ENCODE results near the gene CIAO1.
"Not testable (repeated sequence)": the region's sequence is repeated elsewhere in the genome, so short reads cannot be mapped to it uniquely, and the experiment has no call there.

Gene CIAO1

GRCh38 chr2:96249654-96250053, 16.4 kb upstream of the CIAO1 start:
- no peak overlapping the region for H3K4me3 ChIP-seq (ENCODE audit: low read length)
- DNase-seq (ENCODE audit: low read depth), result no peak
- no peak for TF ChIP-seq CTCF (IDR thresholded peaks at IDR 0.05; ENCODE audit: insufficient read depth, low read depth, low read length, missing control alignments)

- no peak for DNase-seq (ENCODE audit: low read depth)
- TF ChIP-seq CTCF (IDR thresholded peaks at IDR 0.05; ENCODE audit: insufficient read depth, low read depth, low read length, missing control alignments), result no peak
- H3K4me3 ChIP-seq (ENCODE audit: low read length), result no peak overlapping the region
Observed at GRCh38 chr2:96250188-96250587, 15.8 kb upstream of the CIAO1 start.

GRCh38 chr2:96251721-96252292, 14.2 kb upstream of the CIAO1 start:
- no peak for TF ChIP-seq CTCF (IDR thresholded peaks at IDR 0.05; ENCODE audit: insufficient read depth, low read depth, low read length, missing control alignments)
- no peak for DNase-seq (ENCODE audit: low read depth)
- no peak overlapping the region for H3K4me3 ChIP-seq (ENCODE audit: low read length)

GRCh38 chr2:96252526-96252925, 13.5 kb upstream of the CIAO1 start:
- no peak overlapping the region for H3K4me3 ChIP-seq (ENCODE audit: low read length)
- TF ChIP-seq CTCF (IDR thresholded peaks at IDR 0.05; ENCODE audit: insufficient read depth, low read depth, low read length, missing control alignments), result no peak
- DNase-seq (ENCODE audit: low read depth), result no peak

- no peak for DNase-seq (ENCODE audit: low read depth)
- no peak overlapping the region for H3K4me3 ChIP-seq (ENCODE audit: low read length)
- TF ChIP-seq CTCF (IDR thresholded peaks at IDR 0.05; ENCODE audit: insufficient read depth, low read depth, low read length, missing control alignments), result no peak
Observed at GRCh38 chr2:96253006-96253405, 13.0 kb upstream of the CIAO1 start.

GRCh38 chr2:96254571-96254970, 11.5 kb upstream of the CIAO1 start:
- no peak overlapping the region for H3K4me3 ChIP-seq (ENCODE audit: low read length)
- no peak for TF ChIP-seq CTCF (IDR thresholded peaks at IDR 0.05; ENCODE audit: insufficient read depth, low read depth, low read length, missing control alignments)
- DNase-seq (ENCODE audit: low read depth), result no peak

- no peak for TF ChIP-seq CTCF (IDR thresholded peaks at IDR 0.05; ENCODE audit: insufficient read depth, low read depth, low read length, missing control alignments)
- H3K4me3 ChIP-seq (ENCODE audit: low read length), result no peak overlapping the region
- DNase-seq (ENCODE audit: low read depth), result no peak
Observed at GRCh38 chr2:96256611-96257113, 9.4 kb upstream of the CIAO1 start.

- not testable (repeated sequence) for H3K4me3 ChIP-seq (ENCODE audit: low read length); DNase-seq (ENCODE audit: low read depth)
Observed at GRCh38 chr2:96257744-96258143, 8.3 kb upstream of the CIAO1 start.

Measured in epithelial cell of esophagus (primary cell).